GM19328 (cell line): ENCODE measurements around the gene ATOX1.
A peak's percentile ranks its signal among the peaks of the same experiment; 100 is the strongest.
"Not testable (repeated sequence)": the region's sequence is repeated elsewhere in the genome, so short reads cannot be mapped to it uniquely, and the experiment has no call there.

Source experiments
- ATAC-seq: cut with Tn5 transposase; IDR thresholded peaks from one replicate; pipeline ENCODE4 v1.9.1; 2021; ENCODE audit warnings: mild to moderate bottlenecking, moderate library complexity; ENCODE audit not compliant: unreplicated experiment

Gene ATOX1

DNA sequence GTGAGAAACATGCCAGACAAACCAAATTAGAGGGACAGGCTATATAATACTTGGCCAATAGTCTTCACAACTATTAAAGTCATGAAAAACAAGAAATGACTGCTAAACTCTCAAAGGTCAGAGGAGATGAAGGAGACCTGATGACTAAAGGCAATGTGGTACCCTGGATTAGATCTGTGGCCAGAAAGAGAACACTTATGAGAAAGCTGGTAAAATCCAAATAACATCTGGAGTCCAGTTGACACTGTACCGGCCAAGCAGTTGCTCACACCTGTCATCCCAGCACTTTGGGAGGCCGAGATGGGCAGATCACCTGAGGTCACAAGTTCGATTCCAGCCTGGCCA, 24.4 kb downstream of the ATOX1 start:
- ATAC-seq, result no peak

DNA sequence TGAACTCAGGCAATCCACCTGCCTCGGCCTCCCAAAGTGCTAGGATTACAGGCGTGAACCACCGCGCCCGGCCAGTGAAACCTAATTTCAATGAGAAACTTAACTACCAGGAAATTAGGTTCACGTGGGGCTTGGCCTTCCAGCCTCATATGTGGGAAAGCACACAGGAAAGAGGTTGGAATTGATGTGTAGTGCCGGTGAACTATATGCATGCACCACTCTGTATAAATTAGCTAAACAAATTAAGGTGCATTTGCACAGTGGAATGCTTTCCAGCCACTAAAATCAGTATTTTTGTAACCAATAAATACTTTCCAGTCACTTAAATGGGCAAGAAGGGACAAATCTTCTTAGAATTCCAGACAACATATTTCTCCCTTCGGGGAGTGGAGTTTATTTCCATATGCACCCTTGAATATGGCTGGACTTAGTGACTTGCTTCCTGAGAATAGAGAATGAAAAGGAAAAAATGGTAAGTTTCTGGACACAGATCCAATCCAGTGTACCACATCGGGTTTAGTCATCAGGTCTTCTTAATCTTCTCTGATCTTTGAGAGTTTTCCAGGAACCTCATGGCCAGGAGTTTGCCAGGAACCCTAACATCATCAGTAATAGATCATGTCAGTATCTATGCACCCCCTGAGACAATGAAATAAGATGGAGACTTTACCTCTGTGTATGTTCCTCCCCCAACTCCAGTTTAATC, 24.9 kb downstream of the ATOX1 start:
- no peak for ATAC-seq

GRCh38 chr5:151730381-151730780, 28.1 kb downstream of the ATOX1 start:
- ATAC-seq, result no peak

- not testable (repeated sequence) for ATAC-seq
Measured at GRCh38 chr5:151729597-151729996, 28.8 kb downstream of the ATOX1 start.

- ATAC-seq, result no peak
Measured at GRCh38 chr5:151724360-151724759, 34.1 kb downstream of the ATOX1 start.

GRCh38 chr5:151722546-151722945, 35.9 kb downstream of the ATOX1 start:
- ATAC-seq, result no peak

- no peak for ATAC-seq
Measured at GRCh38 chr5:151721812-151722391, 36.5 kb downstream of the ATOX1 start.

GRCh38 chr5:151721087-151721646, 37.3 kb downstream of the ATOX1 start:
- ATAC-seq, result peak; percentile 81

GRCh38 chr5:151720215-151720614, 38.2 kb downstream of the ATOX1 start:
- no peak for ATAC-seq

- ATAC-seq, result no peak
Measured at GRCh38 chr5:151719228-151720000, 39.0 kb downstream of the ATOX1 start.

DNA sequence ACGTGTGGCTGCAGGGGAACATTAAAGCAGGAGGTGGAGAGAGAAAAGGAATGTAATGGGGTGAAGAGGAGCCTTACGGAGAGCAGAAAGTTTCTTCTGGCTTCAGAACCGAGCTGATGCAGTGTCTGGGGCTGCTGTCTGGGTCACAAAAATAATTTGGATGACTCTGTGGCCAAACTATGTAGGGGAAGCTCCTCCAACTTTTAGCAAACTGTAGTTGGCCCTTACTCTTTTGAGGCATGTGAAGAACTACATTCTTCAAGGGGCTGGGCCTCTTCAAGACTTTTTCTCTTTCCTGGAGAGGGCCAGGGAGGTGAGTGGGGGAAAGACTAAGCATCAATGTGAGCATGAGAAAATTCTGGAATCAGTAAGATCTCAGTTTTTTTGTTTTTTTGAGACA, 39.8 kb downstream of the ATOX1 start:
- no peak for ATAC-seq

DNA sequence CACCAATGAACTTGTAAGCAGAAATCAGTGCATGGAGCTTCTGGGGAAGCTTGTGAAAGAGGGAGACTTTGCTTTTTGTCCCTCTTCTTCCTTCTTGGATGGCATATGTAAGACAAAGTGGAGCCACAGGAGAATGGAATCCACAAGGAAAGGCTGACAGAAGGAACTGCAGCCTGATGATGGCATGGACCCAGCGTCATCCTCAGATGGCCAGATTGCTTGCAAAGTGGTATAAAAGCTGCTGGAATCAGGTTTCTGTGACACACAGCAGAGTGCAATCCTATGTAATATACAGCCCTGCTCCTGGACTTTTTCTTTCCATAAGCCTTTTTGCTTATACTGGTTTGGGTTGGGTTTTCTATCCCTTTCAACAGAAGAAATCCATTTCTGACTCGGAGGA, 40.3 kb downstream of the ATOX1 start:
- no peak for ATAC-seq

GRCh38 chr5:151717416-151717815, 41.0 kb downstream of the ATOX1 start:
- ATAC-seq, result no peak

DNA sequence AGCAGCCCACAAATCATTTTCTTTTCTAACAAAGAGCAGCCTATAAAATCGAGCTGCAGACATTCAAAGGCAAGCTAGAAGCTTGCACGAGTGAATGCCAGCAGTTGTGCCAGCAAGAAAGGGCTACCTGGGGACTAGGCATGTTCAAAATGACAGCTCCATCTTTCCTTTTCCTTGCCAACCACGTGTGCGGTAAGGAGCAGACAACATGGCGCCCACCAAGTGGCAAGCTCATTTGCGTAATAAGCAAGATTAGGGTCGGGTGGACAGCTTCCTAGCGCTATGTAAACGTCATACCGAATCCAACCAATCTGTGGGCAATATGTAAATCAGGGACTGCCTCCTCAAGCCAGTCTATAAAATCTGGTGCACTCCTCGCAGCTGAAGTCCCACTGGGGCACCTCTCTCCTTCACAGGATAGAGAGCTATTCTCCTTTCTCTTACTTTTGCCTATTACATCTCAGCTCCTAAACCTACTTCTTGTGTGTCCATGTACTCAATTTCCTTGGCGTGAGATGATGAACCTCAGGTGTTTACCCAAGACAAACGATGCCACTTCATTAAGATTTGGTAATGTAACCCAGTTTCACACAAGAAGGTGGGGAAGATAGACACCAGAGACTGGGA, 49.2 kb downstream of the ATOX1 start:
- no peak for ATAC-seq

DNA sequence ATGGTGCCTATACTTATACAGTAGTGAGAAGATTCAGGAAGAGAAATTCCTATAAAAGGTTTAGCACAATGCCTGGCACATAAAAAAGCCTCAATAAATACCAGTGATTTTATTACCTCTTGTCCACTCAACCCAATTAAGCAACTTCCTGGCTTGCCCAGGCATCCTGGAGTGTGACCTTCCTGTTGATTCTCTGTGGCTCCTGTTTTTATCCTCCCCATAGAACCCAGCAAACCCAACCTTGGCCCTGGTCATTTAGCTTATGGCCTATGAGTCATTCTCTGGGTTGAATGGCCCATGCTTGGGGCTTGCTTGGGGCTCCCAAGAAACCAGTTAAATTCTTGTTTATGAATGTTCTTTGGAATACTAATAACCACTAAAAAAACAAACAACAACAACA, 50.3 kb downstream of the ATOX1 start:
- ATAC-seq, result no peak

- ATAC-seq, result no peak
Measured at GRCh38 chr5:151707567-151707966, 50.9 kb downstream of the ATOX1 start.

GRCh38 chr5:151706906-151707305, 51.5 kb downstream of the ATOX1 start:
- ATAC-seq, result no peak

DNA sequence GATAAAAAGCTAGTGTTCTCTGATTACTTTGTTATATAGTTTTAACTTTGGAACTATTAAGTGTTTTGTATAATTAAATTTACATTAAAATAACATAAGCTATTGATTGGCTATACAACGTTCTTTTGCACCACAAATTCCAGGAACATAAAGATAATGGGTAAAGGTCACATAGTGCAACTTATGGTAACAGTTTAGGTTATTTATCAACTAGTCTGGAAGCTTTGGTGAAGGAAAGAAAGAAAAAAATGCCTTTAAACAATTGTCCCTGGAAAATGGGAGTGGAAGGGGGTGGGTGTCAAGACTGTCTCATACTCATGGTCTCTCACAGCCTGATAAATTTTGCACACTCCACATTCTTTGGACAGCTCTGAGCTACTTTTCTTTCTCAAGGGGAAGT, 54.7 kb downstream of the ATOX1 start:
- ATAC-seq, result no peak

DNA sequence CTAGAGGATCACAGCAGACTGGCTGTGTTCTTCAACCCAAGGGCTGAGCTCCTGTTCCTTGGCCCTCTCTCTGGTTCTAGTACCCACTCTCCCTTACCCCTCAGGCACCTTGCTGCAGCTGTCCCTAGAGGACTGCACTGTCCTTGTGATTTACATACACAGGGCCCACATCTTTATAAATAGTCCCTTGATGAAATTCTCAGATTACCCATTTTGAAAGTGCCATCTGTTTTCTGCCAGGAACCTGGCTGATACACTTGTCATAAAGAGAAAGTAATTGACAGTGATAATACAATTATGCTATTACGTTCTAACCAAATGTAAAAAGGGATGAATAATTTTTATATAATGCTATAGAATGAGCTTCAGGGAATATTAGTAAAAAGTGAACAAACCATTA, 55.2 kb downstream of the ATOX1 start:
- peak; percentile 79 for ATAC-seq

- peak; percentile 46 for ATAC-seq
Measured at GRCh38 chr5:151700820-151701219, 57.6 kb downstream of the ATOX1 start.

DNA sequence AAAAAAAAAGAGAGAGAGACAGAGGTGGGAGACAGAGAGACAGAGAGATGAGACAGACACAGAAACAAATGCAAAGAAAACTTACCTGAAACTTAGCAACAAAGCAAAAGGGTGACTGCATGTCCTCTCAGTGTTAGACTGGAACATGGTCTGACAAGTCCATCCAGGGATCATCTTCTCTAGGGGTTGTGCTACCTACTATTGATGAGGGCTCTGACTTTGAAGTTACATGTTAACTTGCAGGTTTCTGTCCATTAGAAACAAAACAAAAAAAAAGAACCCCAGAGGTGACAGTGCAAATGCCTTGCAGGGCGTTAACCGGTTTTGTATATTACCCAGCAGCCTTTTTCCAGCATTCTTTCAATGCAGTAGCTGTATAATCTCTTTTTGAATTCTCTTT, 58.1 kb downstream of the ATOX1 start:
- ATAC-seq, result no peak
